IgD-negative memory B cell (primary cell): ENCODE results near the gene SLC39A1. TPM values are rescaled to one million over a fixed set of nuclear protein-coding genes. Genes with fewer than 3 reads are reported as not detected.
"Not testable (repeated sequence)": the region's sequence is repeated elsewhere in the genome, so short reads cannot be mapped to it uniquely, and the experiment has no call there.

Source experiments
- H3K27ac Mint-ChIP-seq, 3 donors: one replicate each; pipeline ENCODE4 v1.8.0; 2020 to 2022; ENCODE audit warnings: mild to moderate bottlenecking in 3 of 3, mixed read lengths in 3 of 3, moderate library complexity in 1 of 3
- H3K27me3 Mint-ChIP-seq: one replicate; pipeline ENCODE4 v1.8.0; 2021; ENCODE audit warnings: mixed read lengths
- H3K36me3 Mint-ChIP-seq: one replicate; pipeline ENCODE4 v1.8.0; 2020; ENCODE audit warnings: mild to moderate bottlenecking, mixed read lengths
- H3K4me1 Mint-ChIP-seq, 3 donors: one replicate each; pipeline ENCODE4 v1.8.0; 2020 to 2022; ENCODE audit warnings: mixed read lengths in 3 of 3, mild to moderate bottlenecking in 1 of 3
- H3K4me3 Mint-ChIP-seq, 4 donors: one replicate each; pipeline ENCODE4 v1.8.0; 2020 to 2022; ENCODE audit warnings: mild to moderate bottlenecking in 4 of 4, mixed read lengths in 4 of 4, moderate library complexity in 3 of 4
- H3K9me3 Mint-ChIP-seq, 3 donors: one replicate each; pipeline ENCODE4 v1.8.0; 2020 to 2021; ENCODE audit warnings: mixed read lengths in 3 of 3, mild to moderate bottlenecking in 1 of 3
- polyA plus RNA-seq: library from polyadenylated mRNA; unstranded; fragments of 300-500 nt; fragmentation: Illumina TruSeq; gene quantifications from one replicate; pipeline ENCODE4 v1.2.3, GENCODE V29; 2021

SLC39A1 gene
- polyA plus RNA-seq, 1 donor from 2014 or later = 52.0 TPM

DNA sequence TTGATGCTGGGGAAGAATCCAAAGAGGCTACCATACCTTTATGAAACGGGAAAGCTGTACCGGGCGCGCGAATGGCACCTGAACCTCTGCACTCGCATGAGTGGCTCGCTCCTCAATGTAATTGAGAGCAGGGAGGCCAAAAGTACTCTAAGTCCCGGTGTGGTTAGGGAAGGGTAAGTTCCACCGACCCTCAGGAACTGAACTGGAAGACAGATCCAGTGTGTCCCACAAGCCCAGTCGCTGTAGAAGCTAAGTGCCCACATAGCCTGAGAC, 41.6 kb downstream of the SLC39A1 start:
- Mint-ChIP-seq H3K9me3 (peaks cover 0 to 3% (median 0%) of the 10 kb centered on the region in 3 donors), H3K36me3 (peaks cover 2% of the 10 kb centered on the region), H3K4me1 (peaks cover 21 to 49% (median 39%) of the 10 kb centered on the region in 3 donors), H3K4me3 (peak overlapping the region; percentile 87 to 97 (median 94)), H3K27me3 (no peaks in the 10 kb centered on the region), H3K27ac (peak overlapping the region; percentile 90 to 100 (median 97))

DNA sequence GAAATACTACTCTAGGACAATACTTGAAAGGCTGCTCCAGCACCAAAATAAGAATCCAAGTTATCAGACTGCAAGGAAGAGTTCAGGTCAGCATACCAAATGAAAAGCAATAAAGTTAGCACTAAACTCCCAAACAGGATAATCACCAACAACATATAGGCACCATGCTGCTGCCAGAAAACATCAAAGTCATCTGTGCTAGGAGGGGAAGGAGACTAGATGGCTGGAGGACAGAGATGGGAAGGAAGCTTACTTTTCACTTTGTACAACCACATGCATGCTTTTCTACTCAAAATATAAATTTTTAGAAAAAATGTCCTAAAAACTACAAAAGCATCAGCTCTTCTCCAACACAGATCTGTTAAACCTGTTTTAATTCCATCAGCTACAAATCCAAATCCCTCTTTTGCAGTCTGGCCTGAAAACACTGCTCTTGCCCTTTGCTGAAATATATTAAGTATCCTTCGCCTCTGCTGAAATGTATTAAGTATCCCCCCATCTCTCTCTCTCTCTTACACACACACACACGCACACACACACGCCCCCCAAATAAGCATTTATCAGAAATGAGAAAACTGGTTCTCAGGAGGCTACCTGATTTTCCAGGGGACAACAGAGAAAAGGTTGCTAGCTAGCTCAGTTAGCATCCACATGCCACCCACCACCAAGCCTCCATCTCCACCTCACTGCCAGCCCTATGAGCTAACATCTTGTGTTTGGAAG, 42.1 kb downstream of the SLC39A1 start:
- peaks cover 24 to 50% (median 41%) of the 10 kb centered on the region in 3 donors for H3K4me1 Mint-ChIP-seq
- H3K27ac Mint-ChIP-seq = peak overlapping the region; percentile 90 to 100 (median 97)
- peaks cover 0 to 3% (median 0%) of the 10 kb centered on the region in 3 donors for H3K9me3 Mint-ChIP-seq
- H3K36me3 Mint-ChIP-seq = peaks cover 2% of the 10 kb centered on the region
- no peaks in the 10 kb centered on the region for H3K27me3 Mint-ChIP-seq
- peak overlapping the region; percentile 87 to 97 (median 94) for H3K4me3 Mint-ChIP-seq

DNA sequence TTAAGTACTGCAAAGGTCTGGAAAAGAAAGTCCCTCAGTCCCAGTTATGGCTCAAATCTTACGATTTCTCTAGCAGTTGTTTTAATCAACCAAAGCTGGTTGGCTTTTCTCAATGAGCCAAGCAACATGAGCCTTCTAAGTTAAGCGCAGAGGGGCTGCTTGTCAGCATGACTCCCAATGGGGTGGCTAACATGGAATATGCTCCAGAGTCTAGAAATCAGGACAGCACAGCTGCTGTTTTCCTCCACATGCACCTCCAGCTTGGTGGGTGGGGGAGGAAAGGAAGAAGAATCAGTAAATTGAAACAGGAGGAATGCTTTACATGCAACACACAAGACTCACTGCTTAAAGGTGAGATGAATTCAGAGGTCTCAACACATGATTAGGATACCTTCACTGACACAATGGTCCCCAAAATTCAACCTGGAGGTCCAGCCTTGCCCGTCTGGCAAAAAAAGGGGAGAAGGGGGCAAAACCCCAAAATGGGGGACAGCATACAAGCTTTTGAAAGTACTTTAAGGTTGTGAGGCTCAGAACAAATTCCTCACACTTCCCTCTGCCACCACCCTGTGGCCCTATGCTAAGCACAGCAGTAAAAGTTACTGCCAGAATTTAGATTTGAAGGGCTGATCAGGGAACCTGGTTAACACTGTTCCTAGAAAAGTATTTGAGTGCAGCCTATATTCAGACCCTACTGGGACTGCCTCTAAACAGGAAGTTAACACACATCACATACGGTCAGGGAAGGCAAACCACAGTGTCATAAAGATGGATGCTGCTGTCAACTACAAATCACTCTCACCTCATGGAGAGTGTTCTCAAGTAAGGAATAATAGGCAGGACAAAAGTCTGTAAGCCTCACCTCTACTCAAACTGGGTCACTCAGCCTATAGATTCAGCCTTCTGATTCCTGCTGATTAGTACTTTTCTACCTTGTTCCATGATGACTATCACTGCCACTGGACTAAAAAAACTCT, 43.2 kb downstream of the SLC39A1 start:
- Mint-ChIP-seq H3K9me3 (peaks cover 0 to 3% (median 0%) of the 10 kb centered on the region in 3 donors), H3K4me1 (peaks cover 29 to 44% (median 42%) of the 10 kb centered on the region in 3 donors), H3K27ac (peak overlapping the region; percentile 54 to 97 (median 65)), H3K36me3 (peaks cover 2% of the 10 kb centered on the region), H3K27me3 (no peaks in the 10 kb centered on the region), H3K4me3 (peak overlapping the region; percentile 87 to 97 (median 94))

DNA sequence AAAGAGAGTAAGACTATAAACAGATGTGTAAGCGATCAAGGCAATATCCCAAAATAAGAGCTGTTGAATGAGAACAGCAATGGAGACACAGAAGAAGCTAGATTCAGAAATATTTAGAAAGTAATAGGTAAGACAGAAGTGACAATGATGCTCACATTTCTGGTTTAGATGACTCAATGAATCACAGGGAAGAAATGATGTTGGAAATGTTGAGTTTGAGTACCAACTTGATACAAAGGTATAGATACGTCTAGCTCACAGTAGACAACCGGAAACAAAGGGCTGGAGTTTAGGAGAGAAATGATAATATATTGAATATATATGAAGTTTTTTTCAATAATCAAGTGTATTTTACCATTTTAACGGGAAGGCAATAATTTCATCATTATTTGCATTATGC, 47.0 kb downstream of the SLC39A1 start:
- H3K9me3 Mint-ChIP-seq = no peaks in the 10 kb centered on the region
- no peak overlapping the region for H3K27ac Mint-ChIP-seq
- no peaks in the 10 kb centered on the region for H3K27me3 Mint-ChIP-seq
- peak overlapping the region in 1 of 4 donors; percentile 46 for H3K4me3 Mint-ChIP-seq
- peaks cover 2% of the 10 kb centered on the region for H3K36me3 Mint-ChIP-seq
- H3K4me1 Mint-ChIP-seq = peaks cover 31 to 50% (median 40%) of the 10 kb centered on the region in 3 donors

DNA sequence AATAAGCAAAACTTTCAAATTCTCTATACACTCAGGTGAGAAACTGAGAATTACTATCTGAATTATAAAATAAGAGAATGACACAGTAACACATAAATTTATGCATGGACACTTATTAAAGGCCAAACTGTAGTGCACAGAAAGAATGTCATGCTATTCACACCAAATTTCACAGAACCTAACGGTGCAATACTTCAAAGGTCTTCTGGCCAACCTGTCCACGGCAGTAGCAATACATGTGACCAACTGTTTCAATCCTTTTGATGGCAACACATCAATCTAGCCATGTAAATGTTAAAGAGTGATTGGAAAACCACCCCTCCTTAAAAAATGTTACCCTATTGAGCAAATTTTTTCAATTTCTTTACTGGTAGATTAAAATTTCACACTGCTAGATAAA, 51.0 kb downstream of the SLC39A1 start:
- Mint-ChIP-seq H3K4me1 (peaks cover 19 to 21% (median 21%) of the 10 kb centered on the region in 3 donors), H3K27ac (no peak overlapping the region), H3K36me3 (peaks cover 3% of the 10 kb centered on the region), H3K9me3 (no peaks in the 10 kb centered on the region), H3K4me3 (no peak overlapping the region), H3K27me3 (no peaks in the 10 kb centered on the region)

DNA sequence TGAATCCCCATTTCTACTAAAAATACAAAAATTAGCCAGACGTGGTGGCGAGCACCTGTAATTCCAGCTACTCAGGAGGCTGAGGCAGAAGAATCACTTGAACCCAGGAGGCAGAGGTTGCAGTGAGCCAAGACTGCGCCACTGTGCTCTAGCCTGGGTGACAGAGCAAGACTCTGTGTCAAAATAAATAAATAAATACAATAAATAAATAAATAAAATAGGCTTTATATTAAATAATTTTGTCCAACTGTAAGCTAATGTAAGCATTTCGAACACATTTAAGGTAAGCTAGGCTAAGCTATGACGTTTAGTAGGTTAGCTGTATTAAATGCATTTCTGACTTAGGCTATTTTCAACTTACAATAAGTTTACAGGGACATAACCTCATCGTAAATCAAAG, 52.8 kb downstream of the SLC39A1 start:
- H3K36me3 Mint-ChIP-seq = peaks cover 10% of the 10 kb centered on the region
- H3K4me3 Mint-ChIP-seq, H3K9me3 Mint-ChIP-seq, H3K27me3 Mint-ChIP-seq: not testable (repeated sequence)
- peak overlapping the region in 1 of 3 donors; percentile 1 for H3K27ac Mint-ChIP-seq
- H3K4me1 Mint-ChIP-seq = peaks cover 20 to 25% (median 22%) of the 10 kb centered on the region in 3 donors

Other genes with a start within 250 kb of the SLC39A1 start
- gene INTS3, start 235.5 kb downstream of the SLC39A1 start, polyA plus RNA-seq = 11.8 TPM
- gene SLC27A3, start 188.1 kb downstream of the SLC39A1 start, polyA plus RNA-seq = 12.9 TPM
- gene GATAD2B, start 40.6 kb downstream of the SLC39A1 start, polyA plus RNA-seq = 4.6 TPM
- 36.3 TPM for gene DENND4B, start 16.8 kb downstream of the SLC39A1 start, polyA plus RNA-seq
- gene CRTC2, start 4.9 kb downstream of the SLC39A1 start, polyA plus RNA-seq = 57.2 TPM
- 6.5 TPM for gene CREB3L4, start 4.4 kb upstream of the SLC39A1 start, polyA plus RNA-seq
- 344 TPM for gene JTB, start 14.1 kb upstream of the SLC39A1 start, polyA plus RNA-seq
- gene RAB13, start 22.8 kb upstream of the SLC39A1 start, polyA plus RNA-seq = not detected
- 22,392 TPM for gene RPS27, start 27.2 kb upstream of the SLC39A1 start, polyA plus RNA-seq
- gene NUP210L, start 191.5 kb upstream of the SLC39A1 start, polyA plus RNA-seq = not detected
- gene TPM3, start 228.6 kb upstream of the SLC39A1 start, polyA plus RNA-seq = 878 TPM
- gene CFAP141, start 242.8 kb upstream of the SLC39A1 start, polyA plus RNA-seq = not detected